Liver (tissue), 9 donors: ENCODE measurements around the gene MIPEP. TPM values are rescaled to one million over a fixed set of nuclear protein-coding genes. Genes with fewer than 3 reads are reported as not detected.

Experiments
- DNase-seq: peaks from one replicate; pipeline ENCODE4 v3.0.0-alpha.2; 2017; ENCODE audit warnings: low spot score
- H3K27ac ChIP-seq, 2 donors: one replicate each; pipeline ENCODE4 v1.7.0; 2013; ENCODE audit warnings: inconsistent platforms in 2 of 2, low read length in 2 of 2, control low read depth in 1 of 2, low read depth in 1 of 2, mild to moderate bottlenecking in 1 of 2
- H3K27me3 ChIP-seq, 4 donors: one replicate each; pipeline versions ENCODE4 v1.6.1 to v1.7.0; 2013; ENCODE audit warnings: low read length in 3 of 4, inconsistent platforms in 1 of 4, mild to moderate bottlenecking in 1 of 4, moderate library complexity in 1 of 4; ENCODE audit not compliant: control insufficient read depth in 4 of 4, insufficient read depth in 4 of 4
- H3K36me3 ChIP-seq, 4 donors: one replicate each; pipeline versions ENCODE4 v1.6.1 to v1.7.0; 2013; ENCODE audit warnings: low read length in 3 of 4, mild to moderate bottlenecking in 3 of 4, low read depth in 1 of 4, moderate library complexity in 1 of 4; ENCODE audit not compliant: control insufficient read depth in 4 of 4, insufficient read depth in 3 of 4
- H3K4me1 ChIP-seq, 4 donors: one replicate each; pipeline versions ENCODE4 v1.6.1 to v1.7.0; 2013; ENCODE audit warnings: low read length in 3 of 4, mild to moderate bottlenecking in 3 of 4, moderate library complexity in 1 of 4; ENCODE audit not compliant: control insufficient read depth in 4 of 4, insufficient read depth in 4 of 4
- H3K4me3 ChIP-seq, 3 donors: one replicate each; pipeline versions ENCODE4 v1.6.1 to v1.7.0; 2013; ENCODE audit warnings: low read length in 3 of 3, control low read depth in 1 of 3, low read depth in 1 of 3, mild to moderate bottlenecking in 1 of 3
- H3K9ac ChIP-seq, 2 donors: one replicate each; pipeline ENCODE4 v1.7.0; 2013; ENCODE audit warnings: low read length in 2 of 2, mild to moderate bottlenecking in 2 of 2, moderate library complexity in 2 of 2, control low read depth in 1 of 2, low read depth in 1 of 2
- H3K9me3 ChIP-seq, 4 donors: one replicate each; pipeline versions ENCODE4 v1.6.1 to v1.7.0; 2013; ENCODE audit warnings: low read length in 3 of 4; ENCODE audit not compliant: control insufficient read depth in 4 of 4
- CTCF ChIP-seq: fragments of 150-350 bp; IDR thresholded peaks from 2 replicates; pipeline ENCODE4 v1.5.1; 2017; ENCODE audit warnings: improper control_type of control experiment, low read depth, low read length; ENCODE audit not compliant: missing input control
- EGR1 ChIP-seq, 2 donors: IDR thresholded peaks; 2 replicates each; pipeline ENCODE4 v1.6.1; 2016 to 2018; ENCODE audit warnings: antibody characterized with exemption in 2 of 2, low read depth in 2 of 2
- FOXA1 ChIP-seq: IDR thresholded peaks from 2 replicates; pipeline ENCODE4 v1.6.1; 2016; ENCODE audit warnings: antibody characterized with exemption
- FOXA2 ChIP-seq: IDR thresholded peaks from 2 replicates; pipeline ENCODE4 v1.6.1; 2016; ENCODE audit warnings: antibody characterized with exemption
- GABPA ChIP-seq, 2 donors: IDR thresholded peaks in 1 of 2; conservative IDR thresholded peaks in 1 of 2; 2 replicates each; pipeline ENCODE4 v1.6.1; 2016; ENCODE audit warnings: antibody characterized with exemption in 2 of 2, mild to moderate bottlenecking in 1 of 2, moderate library complexity in 1 of 2
- HNF4A ChIP-seq, 2 donors: conservative IDR thresholded peaks; 2 replicates each; pipeline ENCODE4 v1.6.1; 2016; ENCODE audit warnings: antibody characterized with exemption in 2 of 2, mild to moderate bottlenecking in 2 of 2
- HNF4G ChIP-seq: IDR thresholded peaks from 2 replicates; pipeline ENCODE4 v1.6.1; 2016; ENCODE audit warnings: antibody characterized with exemption
- JUND ChIP-seq, 2 donors: IDR thresholded peaks; 2 replicates each; pipeline ENCODE4 v1.6.1; 2016; ENCODE audit warnings: antibody characterized with exemption in 2 of 2
- MAX ChIP-seq: IDR thresholded peaks from 2 replicates; pipeline ENCODE4 v1.6.1; 2016; ENCODE audit warnings: antibody characterized with exemption
- NR2F2 ChIP-seq: IDR thresholded peaks from 2 replicates; pipeline ENCODE4 v1.6.1; 2016; ENCODE audit warnings: antibody characterized with exemption
- RXRA ChIP-seq, 2 donors: IDR thresholded peaks; 2 replicates each; pipeline ENCODE4 v1.6.1; 2017 to 2018; ENCODE audit warnings: antibody characterized with exemption in 2 of 2, mild to moderate bottlenecking in 1 of 2
- SP1 ChIP-seq: IDR thresholded peaks from 2 replicates; pipeline ENCODE4 v1.6.1; 2018; ENCODE audit warnings: antibody characterized with exemption, mild to moderate bottlenecking
- TAF1 ChIP-seq: conservative IDR thresholded peaks from 2 replicates; pipeline ENCODE4 v1.6.1; 2016; ENCODE audit warnings: antibody characterized with exemption, mild to moderate bottlenecking
- YY1 ChIP-seq: IDR thresholded peaks from 2 replicates; pipeline ENCODE4 v1.6.1; 2016; ENCODE audit warnings: antibody characterized with exemption, mild to moderate bottlenecking
- ZBTB33 ChIP-seq: IDR thresholded peaks from 2 replicates; pipeline ENCODE4 v1.6.1; 2016; ENCODE audit warnings: antibody characterized with exemption
- WGBS: extraction: QIAGEN DNeasy Blood & Tissue Kit; methylation state at CpG from one replicate; pipeline ENCODE4 v1.1.7; 2013; 5-methylcytosine and 5-hydroxymethylcytosine counted together
- polyA plus RNA-seq, 2 donors: library from polyadenylated mRNA; stranded (reverse) in 1 of 2; unstranded in 1 of 2; fragments of 200-250 nt in 1 of 2; fragments of >200 nt in 1 of 2; fragmentation: Nextera tagmentation in 1 of 2; extraction: Ambion mirVana in 1 of 2; gene quantifications; one replicate each; pipeline versions ENCODE4 v1.2.1 to v1.2.3, GENCODE V29; 2013 to 2015
- total RNA-seq, 2 donors: library from RNA; depleted of rRNA; stranded (reverse); fragments of >200 nt; gene quantifications; one replicate each; pipeline ENCODE4 v1.2.3, GENCODE V29; 2014
- TF ChIP-seq, protein P1 (sequence below): IDR thresholded peaks from 2 replicates; pipeline ENCODE4 v1.6.1; 2016; ENCODE audit warnings: antibody characterized with exemption
- TF ChIP-seq, protein P2 (sequence below): IDR thresholded peaks from 2 replicates; pipeline ENCODE4 v1.6.1; 2016; ENCODE audit warnings: antibody characterized with exemption, mild to moderate bottlenecking
- donor health status: healthy.
- donor health status: healthy.
- donor health status: healthy.
- donor health status: healthy.
- donor health status: healthy.

Gene MIPEP
- total and polyA plus RNA-seq, 4 donors, result 7.4 to 11.7 (median 10.2) TPM

GRCh38 chr13:23902975-23903905 lies 14.0 kb upstream of the MIPEP start:
- H3K36me3 ChIP-seq, result no peaks in the 10 kb centered on the region
- H3K27me3 ChIP-seq, result peaks cover 0 to 4% (median 2%) of the 10 kb centered on the region in 4 donors
- no peak overlapping the region for H3K27ac ChIP-seq
- H3K4me1 ChIP-seq, result peaks cover 0 to 6% (median 2%) of the 10 kb centered on the region in 4 donors
- no peak for DNase-seq
- no peak for TF ChIP-seq JUND (IDR thresholded peaks at IDR 0.05)
- no peak overlapping the region for H3K9ac ChIP-seq
- 12% methylated on average over 67 of the region's 67 CpGs for WGBS
- H3K9me3 ChIP-seq, result no peaks in the 10 kb centered on the region
- H3K4me3 ChIP-seq, result peak overlapping the region in 1 of 3 donors; percentile 29

GRCh38 chr13:23901365-23901764 lies 12.2 kb upstream of the MIPEP start:
- H3K4me1 ChIP-seq, result peaks cover 0 to 6% (median 2%) of the 10 kb centered on the region in 4 donors
- no peak for DNase-seq
- H3K27me3 ChIP-seq, result peaks cover 0 to 4% (median 2%) of the 10 kb centered on the region in 4 donors
- H3K4me3 ChIP-seq, result no peak overlapping the region
- no peak overlapping the region for H3K9ac ChIP-seq
- no peak overlapping the region for H3K27ac ChIP-seq
- WGBS, result 74% methylated on average over 4 of the region's 4 CpGs
- TF ChIP-seq JUND (IDR thresholded peaks at IDR 0.05) (no peak), HNF4G (no peak), FOXA2 (no peak), HNF4A (conservative IDR thresholded peaks at IDR 0.05) (no peak), CTCF (no peak), RXRA (IDR thresholded peaks at IDR 0.05) (no peak), MAX (no peak), EGR1 (IDR thresholded peaks at IDR 0.05; ENCODE audit: low read depth in 2 of 2) (no peak), SP1 (no peak), GABPA (IDR thresholded peaks at IDR 0.05 in 1 of 2, conservative IDR thresholded peaks at IDR 0.05 in 1 of 2) (no peak), NR2F2 (no peak), TAF1 (no peak), FOXA1 (no peak), YY1 (no peak), ZBTB33 (no peak)
- TF ChIP-seq, protein P1, sequence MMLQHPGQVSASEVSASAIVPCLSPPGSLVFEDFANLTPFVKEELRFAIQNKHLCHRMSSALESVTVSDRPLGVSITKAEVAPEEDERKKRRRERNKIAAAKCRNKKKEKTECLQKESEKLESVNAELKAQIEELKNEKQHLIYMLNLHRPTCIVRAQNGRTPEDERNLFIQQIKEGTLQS, result no peak
- TF ChIP-seq, protein P2, sequence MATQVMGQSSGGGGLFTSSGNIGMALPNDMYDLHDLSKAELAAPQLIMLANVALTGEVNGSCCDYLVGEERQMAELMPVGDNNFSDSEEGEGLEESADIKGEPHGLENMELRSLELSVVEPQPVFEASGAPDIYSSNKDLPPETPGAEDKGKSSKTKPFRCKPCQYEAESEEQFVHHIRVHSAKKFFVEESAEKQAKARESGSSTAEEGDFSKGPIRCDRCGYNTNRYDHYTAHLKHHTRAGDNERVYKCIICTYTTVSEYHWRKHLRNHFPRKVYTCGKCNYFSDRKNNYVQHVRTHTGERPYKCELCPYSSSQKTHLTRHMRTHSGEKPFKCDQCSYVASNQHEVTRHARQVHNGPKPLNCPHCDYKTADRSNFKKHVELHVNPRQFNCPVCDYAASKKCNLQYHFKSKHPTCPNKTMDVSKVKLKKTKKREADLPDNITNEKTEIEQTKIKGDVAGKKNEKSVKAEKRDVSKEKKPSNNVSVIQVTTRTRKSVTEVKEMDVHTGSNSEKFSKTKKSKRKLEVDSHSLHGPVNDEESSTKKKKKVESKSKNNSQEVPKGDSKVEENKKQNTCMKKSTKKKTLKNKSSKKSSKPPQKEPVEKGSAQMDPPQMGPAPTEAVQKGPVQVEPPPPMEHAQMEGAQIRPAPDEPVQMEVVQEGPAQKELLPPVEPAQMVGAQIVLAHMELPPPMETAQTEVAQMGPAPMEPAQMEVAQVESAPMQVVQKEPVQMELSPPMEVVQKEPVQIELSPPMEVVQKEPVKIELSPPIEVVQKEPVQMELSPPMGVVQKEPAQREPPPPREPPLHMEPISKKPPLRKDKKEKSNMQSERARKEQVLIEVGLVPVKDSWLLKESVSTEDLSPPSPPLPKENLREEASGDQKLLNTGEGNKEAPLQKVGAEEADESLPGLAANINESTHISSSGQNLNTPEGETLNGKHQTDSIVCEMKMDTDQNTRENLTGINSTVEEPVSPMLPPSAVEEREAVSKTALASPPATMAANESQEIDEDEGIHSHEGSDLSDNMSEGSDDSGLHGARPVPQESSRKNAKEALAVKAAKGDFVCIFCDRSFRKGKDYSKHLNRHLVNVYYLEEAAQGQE, result no peak
- H3K36me3 ChIP-seq, result no peaks in the 10 kb centered on the region
- no peaks in the 10 kb centered on the region for H3K9me3 ChIP-seq
